DMS153 treated with DMSO at 0.1 percent for 48 hours (cell line): ENCODE data around the gene LIN37.
"Not testable (repeated sequence)": the region's sequence is repeated elsewhere in the genome, so short reads cannot be mapped to it uniquely, and the experiment has no call there.

Experiments used
- DNase-seq: peaks from one replicate; lab custom pipeline; 2025; ENCODE audit not compliant: unreplicated experiment; lab: John Stamatoyannopoulos, UW

LIN37 gene

DNA sequence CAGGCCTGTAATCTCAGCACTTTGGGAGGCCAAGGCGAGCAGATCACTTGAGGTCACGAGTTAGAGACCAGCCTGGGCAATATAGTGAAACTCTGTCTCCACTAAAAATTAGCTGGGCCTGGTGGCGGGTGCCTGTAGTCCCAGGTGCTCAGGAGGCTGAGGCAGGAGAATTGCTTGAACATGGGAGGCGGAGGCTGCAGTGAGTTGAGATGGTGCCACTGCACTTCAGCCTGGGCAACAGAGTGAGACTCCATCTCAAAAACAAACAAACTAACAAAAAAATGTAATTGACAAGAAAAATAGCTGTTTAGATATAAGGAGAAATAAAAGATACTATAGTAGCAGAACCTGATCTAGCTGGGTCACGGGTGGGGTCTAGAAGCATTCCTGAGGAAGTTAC lies 24.0 kb downstream of the LIN37 start:
- not testable (repeated sequence) for DNase-seq

DNA sequence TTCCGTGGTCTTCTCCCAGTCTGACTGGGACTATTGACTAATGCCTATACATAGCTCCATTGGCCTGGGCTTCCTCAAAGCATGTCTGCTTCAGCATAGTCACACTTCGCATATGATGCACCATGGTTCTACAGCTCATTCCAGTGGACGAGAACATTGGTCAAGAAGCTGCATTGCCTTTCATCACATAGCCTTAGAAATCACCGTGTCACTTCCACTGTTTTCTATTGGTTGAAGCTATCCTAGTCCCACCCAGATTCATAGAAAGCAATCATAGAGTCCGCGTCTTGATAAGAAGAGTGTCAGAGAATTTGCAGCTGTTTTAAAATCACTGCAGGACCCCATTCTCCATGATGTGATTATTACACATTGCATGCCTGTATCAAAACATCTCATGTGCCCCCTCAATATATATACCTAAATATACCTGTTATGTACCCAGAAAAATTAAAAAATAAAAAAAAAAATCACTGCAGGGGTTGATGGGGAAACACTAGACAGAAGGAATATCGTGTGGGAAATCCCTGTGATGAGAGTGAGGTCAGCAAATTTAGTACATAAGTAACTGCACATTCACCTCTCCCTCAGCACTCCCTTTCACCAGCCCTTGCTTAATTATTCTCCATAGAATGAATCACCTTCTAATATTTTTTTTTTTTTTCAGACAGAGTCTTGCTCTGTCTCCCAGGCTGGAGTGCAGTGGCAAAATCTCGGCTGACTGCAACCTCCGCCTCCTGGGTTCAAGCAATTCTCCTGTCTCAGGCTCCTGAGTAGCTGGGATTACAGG lies 24.8 kb downstream of the LIN37 start:
- no peak for DNase-seq

DNA sequence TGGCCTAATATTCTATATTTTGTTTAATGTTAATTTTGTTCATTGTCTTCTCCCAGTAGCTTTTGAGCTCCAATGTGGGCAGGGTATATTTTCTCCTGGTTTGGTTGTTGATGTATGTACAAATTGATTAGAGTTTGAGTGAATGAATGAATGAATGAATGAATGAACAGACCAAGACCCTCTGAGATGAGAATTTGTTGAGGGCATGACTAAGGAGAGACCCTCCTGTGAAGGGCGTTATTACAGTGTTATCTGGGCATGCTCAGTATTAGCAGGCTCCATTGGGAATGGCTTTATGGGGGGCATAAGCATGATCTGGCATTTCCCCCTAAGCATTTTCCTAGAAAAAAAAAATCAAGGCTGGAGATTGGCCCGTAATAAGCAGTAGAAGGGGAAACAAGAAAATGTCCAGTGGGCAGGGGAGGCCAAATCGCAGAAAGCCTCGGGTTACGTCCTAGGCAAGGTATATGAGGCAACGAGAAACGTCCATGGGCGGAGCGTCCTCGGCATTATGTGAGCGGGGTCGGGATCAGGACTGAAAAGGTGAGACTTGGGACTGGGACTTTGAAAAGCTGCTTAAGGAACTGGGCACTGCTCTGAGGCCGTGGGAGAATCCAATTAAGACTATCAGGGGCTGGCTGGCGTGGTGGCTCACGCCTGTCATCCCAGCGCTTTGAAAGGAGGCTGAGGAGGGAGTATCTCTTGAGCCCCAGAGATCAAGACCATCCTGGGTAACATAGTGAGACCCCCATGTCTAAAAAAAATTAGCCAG lies 26.1 kb downstream of the LIN37 start:
- DNase-seq: no peak

DNA sequence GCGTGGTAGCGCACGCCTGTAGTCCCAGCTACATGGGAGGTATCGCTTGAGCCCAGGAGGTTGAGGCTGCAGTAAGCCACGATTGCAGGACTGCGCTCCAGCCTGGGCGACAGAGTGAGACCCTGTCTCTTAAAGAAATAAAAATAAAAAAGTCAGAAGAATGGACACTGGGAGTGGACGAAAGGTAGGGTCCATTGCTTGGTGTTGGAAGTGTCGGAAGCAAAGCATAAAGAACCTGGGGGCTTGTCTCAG lies 26.6 kb downstream of the LIN37 start:
- DNase-seq: no peak

DNA sequence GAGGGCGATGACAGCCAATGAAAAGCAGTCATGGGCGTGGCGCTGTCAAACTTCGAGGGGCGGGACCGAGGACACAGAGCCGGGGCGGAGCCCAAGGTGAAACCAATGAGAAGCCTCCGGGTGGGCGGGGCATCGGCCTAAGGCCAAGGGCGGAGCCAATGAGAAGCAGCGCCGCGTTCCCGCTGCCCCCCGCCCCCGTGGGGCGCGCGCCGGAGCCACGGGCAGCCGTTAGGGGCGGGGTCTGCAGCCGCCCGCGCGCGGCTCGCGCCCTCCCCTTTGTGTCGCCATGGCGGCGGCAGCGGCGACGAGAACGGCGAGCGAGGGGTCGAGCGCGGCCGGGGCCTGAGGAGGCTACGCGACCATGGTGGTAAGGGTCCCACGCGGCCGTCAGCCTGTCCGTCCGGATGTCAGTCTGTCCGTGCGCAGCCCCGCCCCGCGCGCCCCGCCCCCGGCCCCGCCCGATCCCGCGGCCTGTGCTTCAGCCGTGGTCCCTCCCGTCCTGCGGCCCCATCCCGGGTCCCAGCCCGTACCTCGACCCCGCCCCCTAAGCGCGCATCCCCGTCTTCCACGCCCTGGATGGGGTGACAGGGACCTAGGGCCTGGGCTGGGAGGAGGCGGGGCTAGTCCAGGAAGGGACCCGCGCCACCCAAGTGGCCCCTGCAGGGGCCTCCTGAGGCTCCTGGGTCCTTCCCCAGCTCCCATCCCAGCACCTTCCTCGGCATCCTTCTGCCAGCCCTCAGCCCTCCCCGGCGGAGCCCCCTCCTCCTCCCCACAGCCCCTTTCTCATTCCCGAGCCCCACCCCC lies 27.1 kb downstream of the LIN37 start, which contains the start of gene ARHGAP33:
Gene ARHGAP33 (plus strand): TSS at position 267 of the 804 bp plus-strand sequence. CDS start 95 bp downstream, at position 362.
- peak; percentile 97 for DNase-seq

DNA sequence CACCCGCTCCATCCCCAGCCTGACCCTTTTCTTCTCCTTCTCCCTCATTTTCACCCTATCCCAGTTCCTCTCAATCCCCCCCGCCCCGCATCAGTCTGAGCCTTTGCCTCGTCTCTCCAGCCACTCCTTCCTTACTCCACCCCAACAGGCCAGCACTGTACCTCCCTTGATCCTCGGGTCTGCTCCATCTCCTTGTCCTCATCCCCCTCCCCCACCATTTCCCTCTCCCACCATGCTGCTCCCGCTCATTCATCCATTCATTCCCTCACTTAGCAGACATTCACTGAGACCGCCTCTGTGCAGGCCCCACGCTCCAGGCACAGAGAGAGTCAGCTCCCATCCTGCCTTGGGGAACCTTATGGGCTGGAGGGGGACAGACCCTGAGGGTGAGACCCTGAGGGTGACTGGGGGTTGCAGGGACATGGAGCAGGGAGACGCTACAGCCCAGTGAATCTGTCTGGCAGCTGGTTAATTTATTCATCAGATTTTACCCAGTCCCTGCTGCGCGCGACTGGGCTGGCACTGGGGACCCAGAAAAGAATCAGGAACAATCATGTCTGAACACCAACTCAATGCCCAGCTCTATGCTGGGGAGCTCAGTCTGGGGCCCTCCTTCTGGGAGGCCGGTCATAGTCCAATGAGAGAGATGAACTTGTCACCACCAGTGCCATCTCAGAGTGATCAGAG lies 27.9 kb downstream of the LIN37 start:
- no peak for DNase-seq

DNA sequence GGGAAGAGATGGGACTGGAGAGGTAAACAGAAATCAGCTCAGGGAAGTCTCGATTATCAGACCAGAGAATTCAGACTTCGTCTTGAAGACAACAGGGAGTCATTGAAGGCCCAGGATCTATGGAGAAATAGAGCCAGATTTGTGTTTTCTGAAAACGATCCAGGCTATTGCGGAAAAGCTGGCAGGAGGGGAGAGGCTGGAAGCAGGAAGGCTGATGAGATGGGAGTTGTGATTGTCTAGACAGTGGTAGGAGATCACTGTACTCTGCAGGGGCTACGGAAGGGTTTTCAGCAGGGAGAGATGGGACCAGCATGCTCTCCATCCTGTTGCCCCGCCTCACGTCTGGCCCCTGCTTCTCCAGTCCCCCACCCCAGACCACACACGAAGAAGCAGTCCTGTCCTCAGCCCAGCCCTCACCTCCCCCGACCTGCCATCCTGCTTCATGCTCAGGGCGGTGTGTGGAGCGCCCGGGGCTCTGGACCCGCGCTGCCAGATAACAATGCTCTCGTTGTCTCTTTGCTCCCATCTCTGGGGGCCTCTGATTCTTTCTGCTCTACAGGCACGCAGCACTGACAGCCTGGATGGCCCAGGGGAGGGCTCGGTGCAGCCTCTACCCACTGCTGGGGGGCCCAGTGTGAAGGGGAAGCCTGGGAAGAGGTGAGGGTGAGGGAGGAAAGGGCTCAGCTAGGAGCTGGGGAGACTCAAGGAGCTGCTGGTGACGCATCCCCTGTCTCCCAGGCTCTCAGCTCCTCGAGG lies 28.9 kb downstream of the LIN37 start:
- no peak for DNase-seq

DNA sequence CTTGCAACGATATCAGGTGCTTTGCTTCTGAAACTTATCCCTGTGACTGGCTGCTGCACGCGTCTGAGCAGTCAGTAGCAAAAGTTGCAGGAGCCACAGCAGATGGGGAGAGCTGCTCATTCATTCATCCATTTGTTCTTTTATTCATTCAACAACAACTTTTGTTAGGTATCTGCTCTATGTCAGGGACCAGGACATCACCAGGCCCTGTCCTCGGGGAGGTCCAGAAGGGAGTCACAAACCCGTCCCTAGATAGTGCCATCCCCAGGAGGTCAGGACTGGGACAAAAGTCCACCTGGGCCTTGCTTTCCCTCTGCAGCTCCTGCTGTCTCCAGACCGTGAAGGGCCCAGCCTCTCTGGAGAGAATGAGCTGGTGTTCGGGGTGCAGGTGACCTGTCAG lies 29.6 kb downstream of the LIN37 start:
- DNase-seq: no peak

DNA sequence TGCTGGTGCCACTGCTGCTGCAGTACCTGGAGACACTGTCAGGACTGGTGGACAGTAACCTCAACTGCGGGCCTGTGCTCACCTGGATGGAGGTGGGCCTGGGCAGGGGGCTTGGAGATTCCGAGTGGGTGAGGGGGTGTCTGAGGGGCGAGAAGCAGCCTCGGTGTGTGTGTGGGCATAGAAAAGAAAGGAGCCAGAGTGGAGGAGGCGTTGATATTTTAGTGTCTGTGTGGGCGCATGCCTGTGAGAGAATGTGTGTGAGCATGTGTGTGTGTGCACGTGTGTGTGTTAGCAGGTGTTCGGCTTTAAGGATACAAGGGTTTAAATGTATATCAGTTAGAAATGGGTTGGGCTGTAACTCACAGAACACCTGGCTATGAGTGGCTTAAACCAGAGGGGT lies 30.7 kb downstream of the LIN37 start:
- no peak for DNase-seq

DNA sequence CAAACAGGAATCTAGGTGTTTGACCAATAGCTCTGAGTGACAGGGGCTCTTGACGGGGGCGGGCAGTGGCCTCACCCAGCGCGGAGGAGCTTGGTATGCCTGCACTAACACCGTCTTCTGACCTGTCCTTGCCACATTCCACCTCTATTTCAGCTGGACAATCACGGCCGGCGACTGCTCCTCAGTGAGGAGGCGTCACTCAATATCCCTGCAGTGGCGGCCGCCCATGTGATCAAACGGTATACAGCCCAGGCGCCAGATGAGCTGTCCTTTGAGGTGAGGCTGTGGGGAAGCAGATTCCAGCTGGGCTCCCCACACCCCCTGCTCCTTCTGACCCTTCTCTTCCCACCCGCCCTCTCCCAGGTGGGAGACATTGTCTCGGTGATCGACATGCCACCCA lies 31.7 kb downstream of the LIN37 start:
- DNase-seq: no peak

DNA sequence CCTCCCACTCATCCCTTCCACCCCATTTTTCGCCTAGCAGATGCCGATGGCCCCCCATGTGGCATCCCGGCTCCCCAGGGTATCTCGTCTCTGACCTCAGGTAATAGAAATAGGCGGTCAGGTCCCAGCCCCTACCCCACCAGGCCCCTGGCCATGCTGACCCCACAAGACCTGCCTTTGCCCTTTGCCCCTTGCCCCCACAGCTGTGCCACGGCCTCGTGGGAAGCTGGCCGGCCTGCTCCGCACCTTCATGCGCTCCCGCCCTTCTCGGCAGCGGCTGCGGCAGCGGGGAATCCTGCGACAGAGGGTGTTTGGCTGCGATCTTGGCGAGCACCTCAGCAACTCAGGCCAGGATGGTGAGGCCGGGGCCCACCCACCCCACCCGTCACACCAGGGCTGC lies 32.3 kb downstream of the LIN37 start:
- DNase-seq: no peak

DNA sequence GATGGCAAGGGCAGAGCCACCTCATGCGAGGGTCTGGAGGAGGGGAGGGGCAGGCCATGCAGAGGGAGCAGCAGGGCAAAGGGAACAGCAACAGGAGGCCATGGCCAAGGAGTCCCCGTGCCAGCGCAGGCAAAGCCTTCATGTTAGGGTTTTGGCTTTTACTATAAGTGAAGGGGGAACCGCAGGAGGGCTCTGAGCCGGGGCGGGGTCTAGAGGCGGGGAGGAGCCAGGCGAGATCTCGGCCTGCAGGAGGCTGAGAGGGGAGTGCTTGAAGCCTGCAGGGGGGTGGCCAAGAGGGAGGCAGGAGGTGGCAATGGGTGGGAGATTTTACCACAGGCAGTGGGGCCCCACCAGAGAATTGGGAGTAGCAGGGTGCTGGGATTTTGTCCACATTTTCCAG lies 33.3 kb downstream of the LIN37 start:
- DNase-seq: no peak

DNA sequence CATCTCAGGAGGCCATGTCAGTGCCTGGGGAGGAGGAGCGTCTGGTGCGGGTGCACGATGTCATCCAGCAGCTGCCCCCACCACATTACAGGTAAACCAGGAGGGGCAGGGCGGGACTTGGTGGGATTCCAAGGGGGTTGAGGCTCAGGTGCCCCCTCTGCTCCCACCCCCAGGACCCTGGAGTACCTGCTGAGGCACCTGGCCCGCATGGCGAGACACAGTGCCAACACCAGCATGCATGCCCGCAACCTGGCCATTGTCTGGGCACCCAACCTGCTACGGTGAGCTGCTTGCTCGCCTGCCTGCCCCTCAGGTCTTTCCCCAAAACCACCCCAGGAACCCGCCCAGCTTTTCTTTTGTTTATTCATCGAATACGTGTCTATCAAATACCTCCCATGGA lies 34.2 kb downstream of the LIN37 start:
- no peak for DNase-seq

DNA sequence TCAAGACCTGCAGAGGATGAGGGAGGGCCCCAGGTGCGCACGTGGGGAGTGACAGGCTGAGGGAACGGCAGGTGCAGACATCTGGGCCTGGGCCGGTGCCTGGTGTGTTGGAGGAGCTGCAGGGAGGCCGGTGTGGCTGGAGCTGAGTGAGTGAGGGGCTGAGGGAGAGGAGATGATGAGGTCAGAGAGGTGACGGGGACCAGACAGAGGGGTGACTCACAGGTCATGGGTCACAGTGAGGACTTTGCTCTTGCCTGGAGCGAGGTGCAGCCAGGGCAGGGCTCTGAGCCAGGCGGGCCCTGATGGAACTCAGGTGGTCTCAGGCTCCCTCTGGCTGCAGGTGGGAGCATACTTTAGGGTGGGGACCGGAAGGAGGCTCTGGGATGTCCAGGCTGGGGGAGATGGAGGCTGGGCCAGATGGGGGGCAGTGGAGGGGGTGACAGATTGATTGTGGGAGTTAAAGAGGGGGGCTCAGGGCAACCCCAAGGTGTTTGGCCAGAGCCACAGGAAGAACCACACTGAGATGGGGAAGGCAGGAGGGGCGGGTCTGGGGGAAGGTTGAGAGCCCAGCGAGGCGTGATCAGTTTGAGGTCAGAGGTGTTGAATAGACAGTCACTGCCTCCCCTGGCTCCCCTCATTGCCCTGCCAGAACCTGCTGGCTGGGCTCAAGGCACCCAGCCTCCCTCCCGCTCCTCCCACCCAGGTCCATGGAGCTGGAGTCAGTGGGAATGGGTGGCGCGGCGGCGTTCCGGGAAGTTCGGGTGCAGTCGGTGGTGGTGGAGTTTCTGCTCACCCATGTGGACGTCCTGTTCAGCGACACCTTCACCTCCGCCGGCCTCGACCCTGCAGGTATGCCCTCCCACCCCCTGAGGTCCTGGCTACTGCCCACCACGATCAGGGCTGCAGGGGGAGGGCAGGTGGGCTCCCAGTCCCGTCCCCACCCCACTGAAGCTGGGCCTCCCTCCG lies 35.4 kb downstream of the LIN37 start:
- no peak for DNase-seq

DNA sequence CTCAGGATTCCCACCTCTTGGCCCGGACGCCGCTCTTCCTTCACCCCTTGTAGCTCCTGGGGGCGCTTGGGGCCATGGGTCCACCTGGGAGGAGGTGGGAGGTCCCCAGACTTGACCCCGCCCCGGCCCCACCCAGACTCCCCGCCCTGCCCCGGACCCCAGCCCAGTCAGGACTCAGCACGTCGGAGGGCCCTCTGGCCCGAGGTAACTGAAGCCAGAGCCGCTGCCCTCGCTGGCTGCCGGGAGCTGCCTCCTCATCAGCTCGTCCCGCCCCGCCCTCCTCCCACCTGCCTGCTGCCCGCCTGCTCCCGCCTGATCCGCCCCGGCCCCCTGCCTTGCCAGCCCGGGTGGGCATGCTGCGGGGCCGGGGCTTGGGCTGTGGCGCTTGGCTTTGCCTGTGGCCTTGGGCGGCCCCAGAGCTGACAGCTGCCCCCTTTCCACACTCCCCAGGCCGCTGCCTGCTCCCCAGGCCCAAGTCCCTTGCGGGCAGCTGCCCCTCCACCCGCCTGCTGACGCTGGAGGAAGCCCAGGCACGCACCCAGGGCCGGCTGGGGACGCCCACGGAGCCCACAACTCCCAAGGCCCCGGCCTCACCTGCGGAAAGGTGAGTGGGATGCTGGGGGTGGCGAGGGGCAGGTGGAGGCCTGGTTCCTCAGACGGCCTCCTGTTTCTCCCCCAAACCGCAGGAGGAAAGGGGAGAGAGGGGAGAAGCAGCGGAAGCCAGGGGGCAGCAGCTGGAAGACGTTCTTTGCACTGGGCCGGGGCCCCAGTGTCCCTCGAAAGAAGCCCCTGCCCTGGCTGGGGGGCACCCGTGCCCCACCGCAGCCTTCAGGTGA lies 36.3 kb downstream of the LIN37 start:
- DNase-seq: no peak

DNA sequence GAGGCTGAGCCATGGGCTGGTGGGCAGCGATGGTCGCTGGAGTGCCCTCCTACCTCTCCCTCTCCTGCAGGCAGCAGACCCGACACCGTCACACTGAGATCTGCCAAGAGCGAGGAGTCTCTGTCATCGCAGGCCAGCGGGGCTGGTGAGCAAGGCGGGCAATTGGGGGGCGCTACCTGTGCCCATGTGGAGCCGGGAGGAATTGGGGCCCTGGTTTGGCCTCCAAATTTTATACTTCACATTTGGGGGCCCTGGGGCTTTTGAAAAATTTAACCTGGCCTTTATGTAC lies 36.9 kb downstream of the LIN37 start:
- DNase-seq: no peak

DNA sequence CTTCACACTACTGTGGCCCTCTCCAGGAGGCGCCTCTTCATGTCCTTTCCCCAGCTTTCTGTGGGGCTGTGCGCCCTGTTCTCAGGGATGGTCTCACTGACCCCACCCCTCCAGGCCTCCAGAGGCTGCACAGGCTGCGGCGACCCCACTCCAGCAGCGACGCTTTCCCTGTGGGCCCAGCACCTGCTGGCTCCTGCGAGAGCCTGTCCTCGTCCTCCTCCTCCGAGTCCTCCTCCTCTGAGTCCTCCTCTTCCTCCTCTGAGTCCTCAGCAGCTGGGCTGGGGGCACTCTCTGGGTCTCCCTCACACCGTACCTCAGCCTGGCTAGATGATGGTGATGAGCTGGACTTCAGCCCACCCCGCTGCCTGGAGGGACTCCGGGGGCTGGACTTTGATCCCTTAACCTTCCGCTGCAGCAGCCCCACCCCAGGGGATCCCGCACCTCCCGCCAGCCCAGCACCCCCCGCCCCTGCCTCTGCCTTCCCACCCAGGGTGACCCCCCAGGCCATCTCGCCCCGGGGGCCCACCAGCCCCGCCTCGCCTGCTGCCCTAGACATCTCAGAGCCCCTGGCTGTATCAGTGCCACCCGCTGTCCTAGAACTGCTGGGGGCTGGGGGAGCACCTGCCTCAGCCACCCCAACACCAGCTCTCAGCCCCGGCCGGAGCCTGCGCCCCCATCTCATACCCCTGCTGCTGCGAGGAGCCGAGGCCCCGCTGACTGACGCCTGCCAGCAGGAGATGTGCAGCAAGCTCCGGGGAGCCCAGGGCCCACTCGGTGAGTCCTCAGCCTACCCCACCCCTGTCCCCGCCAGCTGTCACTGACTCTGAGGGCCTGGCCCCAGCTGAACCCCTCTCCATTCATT lies 38.2 kb downstream of the LIN37 start:
- DNase-seq: no peak
